PC-9 (cell line): Measurements from ENCODE around the gene FBXO47. TPM values are rescaled to one million over a fixed set of nuclear protein-coding genes. Genes with fewer than 3 reads are reported as not detected.
A peak's percentile ranks its signal among the peaks of the same experiment; 100 is the strongest.

Experiments
- BruUV-seq: library from RNA; stranded (reverse); fragments of 400-500 nt; replicated peaks from 2 replicates; lab custom pipeline; 2021; lab: Mats Ljungman, UMichigan
- CTCF ChIA-PET: fragments of 300-600 bp; sonication (Branson Sonifier 250); formaldehyde crosslinking; loops from one replicate; lab custom pipeline; 2022; ENCODE audit warnings: antibody characterized with exemption; lab: Charles Lee
- POLR2A ChIA-PET: fragments of 300-600 bp; sonication (Branson Sonifier 250); formaldehyde crosslinking; loops from one replicate; lab custom pipeline; 2022; ENCODE audit warnings: antibody characterized with exemption; ENCODE audit not compliant: unreplicated experiment; lab: Charles Lee
- DNase-seq, 2 experiments: peaks; one replicate each; pipeline versions ENCODE4 v3.0.0 to v3.0.0-alpha.2; 2015 to 2022; ENCODE audit warnings: mixed read lengths in 1 of 2
- H2AFZ ChIP-seq: fragments of 200-600 bp; sonication (generic); 2 replicates; pipeline ENCODE4 v1.8.1; 2017; ENCODE audit warnings: antibody characterized with exemption
- H3F3A ChIP-seq: fragments of 200-600 bp; sonication (generic); 2 replicates; pipeline ENCODE4 v1.8.1; 2017; ENCODE audit warnings: antibody characterized with exemption, mild to moderate bottlenecking, low read depth; ENCODE audit not compliant: insufficient read depth
- H3K27ac ChIP-seq: fragments of 200-600 bp; sonication (generic); 2 replicates; pipeline ENCODE4 v1.6.1; 2016; ENCODE audit warnings: mixed run types
- H3K27me3 ChIP-seq: fragments of 200-600 bp; sonication (generic); 2 replicates; pipeline ENCODE4 v1.6.1; 2016; ENCODE audit warnings: low read depth, mixed run types; ENCODE audit not compliant: insufficient read depth
- H3K36me3 ChIP-seq: fragments of 200-600 bp; sonication (generic); 2 replicates; pipeline ENCODE4 v1.6.1; 2016; ENCODE audit warnings: low read depth, mixed run types
- H3K4me1 ChIP-seq: fragments of 200-600 bp; sonication (generic); replicated peaks from 2 replicates; pipeline ENCODE4 v1.6.1; 2016; ENCODE audit warnings: mixed run types; ENCODE audit not compliant: insufficient read depth
- H3K4me2 ChIP-seq: fragments of 200-600 bp; sonication (generic); 2 replicates; pipeline ENCODE4 v1.6.1; 2017; ENCODE audit warnings: mixed run types
- H3K4me3 ChIP-seq: fragments of 200-600 bp; sonication (generic); 2 replicates; pipeline ENCODE4 v1.6.1; 2016; ENCODE audit warnings: mixed run types
- H3K79me2 ChIP-seq: fragments of 200-600 bp; sonication (generic); 2 replicates; pipeline ENCODE4 v1.6.1; 2017; ENCODE audit warnings: low read depth, mixed run types
- H3K9me2 ChIP-seq: fragments of 200-600 bp; sonication (generic); 2 replicates; pipeline ENCODE4 v1.8.1; 2017; ENCODE audit warnings: mild to moderate bottlenecking; ENCODE audit not compliant: insufficient read depth
- H3K9me3 ChIP-seq: fragments of 200-600 bp; sonication (generic); 2 replicates; pipeline ENCODE4 v1.8.1; 2016; ENCODE audit warnings: low read depth; ENCODE audit not compliant: insufficient read depth
- H4K20me1 ChIP-seq: fragments of 200-600 bp; sonication (generic); 2 replicates; pipeline ENCODE4 v1.8.1; 2017; ENCODE audit not compliant: insufficient read depth
- CTCF ChIP-seq: fragments of 200-600 bp; sonication (generic); conservative IDR thresholded peaks from 2 replicates; pipeline ENCODE4 v1.6.1; 2017; ENCODE audit warnings: mixed run types, antibody characterized with exemption, mild to moderate bottlenecking, moderate library complexity
- EZH2 ChIP-seq: fragments of 200-600 bp; sonication (generic); IDR thresholded peaks from 2 replicates; pipeline ENCODE4 v1.8.0; 2017; ENCODE audit warnings: antibody characterized with exemption, low read depth
- intact Hi-C: fragments of 100-400 bp; cut with micrococcal nuclease; formaldehyde crosslinking; loops from one replicate; pipeline ENCODE4 v1.10.0; 2022; ENCODE audit not compliant: unreplicated experiment
- total RNA-seq: library from RNA; stranded (reverse); gene quantifications from 2 replicates; pipeline ENCODE4 v1.2.3, GENCODE V29; 2021

Gene FBXO47
- total RNA-seq, 1 experiment from 2014 or later: not detected

GRCh38 chr17:39002991-39003715 lies 36.0 kb upstream of the FBXO47 start:
- H2AFZ ChIP-seq: 0 out of 2 replicates have a peak overlapping the region, but pooled peaks have one; percentile 30

DNA sequence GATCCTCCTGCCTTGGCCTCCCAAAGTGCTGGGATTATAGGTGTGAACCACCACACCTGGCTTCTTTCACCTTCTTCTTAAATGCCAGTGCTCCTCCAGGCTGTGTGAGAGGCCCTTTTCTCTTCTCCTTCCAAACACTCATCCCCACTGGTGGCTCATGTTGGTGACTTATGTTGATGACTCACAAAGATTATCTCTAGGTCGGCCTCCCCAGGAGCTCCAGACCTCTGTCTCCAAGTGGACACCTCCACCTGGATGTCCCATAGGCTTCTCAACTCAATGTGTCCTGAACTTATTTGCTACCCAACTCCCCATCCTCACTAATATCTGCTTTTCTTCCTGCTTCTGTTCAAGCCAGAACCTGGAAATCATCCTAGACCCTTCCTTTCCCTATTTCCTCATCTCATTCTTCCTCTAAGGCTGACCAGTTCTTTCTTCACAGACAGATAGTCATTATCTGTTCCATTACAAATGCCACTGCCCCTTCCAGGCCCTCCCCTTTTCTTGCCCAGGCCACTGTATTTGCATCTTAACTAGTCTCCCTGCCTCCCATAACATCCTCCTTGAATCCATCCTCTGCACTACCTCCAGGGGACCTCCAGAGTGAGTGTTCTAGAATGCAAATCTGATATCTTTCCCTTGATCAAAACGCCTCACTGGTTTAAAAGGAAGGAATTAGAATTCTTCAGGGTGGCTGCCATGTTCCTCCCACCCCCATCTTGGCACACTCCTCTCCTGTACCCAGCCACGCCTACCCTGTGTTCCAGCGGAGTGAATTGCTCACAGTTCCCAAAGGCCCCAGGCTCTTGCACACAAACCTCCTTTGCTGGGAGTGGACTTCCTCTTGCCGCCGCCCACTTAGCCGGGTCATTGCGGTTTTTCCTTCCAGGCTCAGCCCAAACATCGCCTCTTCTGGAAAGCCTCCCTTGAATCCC lies 34.8 kb upstream of the FBXO47 start:
- no TSS peak for BruUV-seq
- Histone ChIP-seq H4K20me1 (no peaks in the 10 kb centered on the region), H3K27ac (peak overlapping the region; percentile 24), H3K36me3 (no peaks in the 10 kb centered on the region), H3K27me3 (no peaks in the 10 kb centered on the region), H3K9me3 (peaks cover 7% of the 10 kb centered on the region; the same call in 1 of the 2 replicates), H3F3A (peaks cover 33% of the 10 kb centered on the region), H2AFZ (0 out of 2 replicates have a peak overlapping the region, but pooled peaks have one; percentile 30), H3K4me2 (peak overlapping the region; percentile 69), H3K79me2 (no peaks in the 10 kb centered on the region), H3K4me1 (peaks cover 18% of the 10 kb centered on the region), H3K4me3 (0 out of 2 replicates have a peak overlapping the region, but pooled peaks have one; percentile 23), H3K9me2 (no peaks in the 10 kb centered on the region)
- TF ChIP-seq CTCF (no peak), EZH2 (no peak)
- ChIA-PET POLR2A (no interaction called here), CTCF (interaction anchor here (0.6 kb wide), 1 partner anchor 119 kb away, joined by 5 read pairs; no protein-coding TSS in a partner anchor)
- peak; percentile 81 to 86 for DNase-seq
- intact Hi-C loops: loop anchor here (5.0 kb wide), 1 partner anchor 35 kb away; no protein-coding TSS in a partner anchor

More at GRCh38 chr17:39002991-39003715, 36.0 kb upstream of the FBXO47 start:
- no peak for DNase-seq
- Histone ChIP-seq H3K4me2 (peak overlapping the region; percentile 69), H3K4me3 (no peak overlapping the region), H3K4me1 (peaks cover 18% of the 10 kb centered on the region), H3K27me3 (no peaks in the 10 kb centered on the region), H3F3A (peaks cover 33% of the 10 kb centered on the region), H3K27ac (no peak overlapping the region), H4K20me1 (no peaks in the 10 kb centered on the region), H3K9me2 (no peaks in the 10 kb centered on the region), H3K36me3 (no peaks in the 10 kb centered on the region), H3K9me3 (0 out of 2 replicates have a peak, but pooled peaks cover 3% of the 10 kb centered on the region), H3K79me2 (no peaks in the 10 kb centered on the region)
- intact Hi-C loops: loop anchor here (5.0 kb wide), 1 partner anchor 34 kb away; no protein-coding TSS in a partner anchor
- TF ChIP-seq CTCF (no peak), EZH2 (no peak)
- no TSS peak for BruUV-seq
- CTCF ChIA-PET: interaction anchor here (0.6 kb wide), 1 partner anchor 15 kb away, joined by 5 read pairs; no protein-coding TSS in a partner anchor
- POLR2A ChIA-PET: no interaction called here

- Histone ChIP-seq H3K9me2 (no peaks in the 10 kb centered on the region), H3K27ac (no peak overlapping the region), H3K79me2 (no peaks in the 10 kb centered on the region), H2AFZ (no peak overlapping the region), H3K36me3 (no peaks in the 10 kb centered on the region), H3K27me3 (no peaks in the 10 kb centered on the region), H4K20me1 (no peaks in the 10 kb centered on the region), H3K4me3 (no peak overlapping the region), H3K4me2 (no peak overlapping the region), H3F3A (peaks cover 33% of the 10 kb centered on the region), H3K9me3 (peaks cover 19% of the 10 kb centered on the region), H3K4me1 (peaks cover 18% of the 10 kb centered on the region)
- intact Hi-C loops: loop anchor here (5.0 kb wide), 1 partner anchor 37 kb away; no protein-coding TSS in a partner anchor
- CTCF ChIA-PET: no interaction called here
- no peak for TF ChIP-seq EZH2
- no peak for TF ChIP-seq CTCF
- no peak for DNase-seq
- POLR2A ChIA-PET: interaction anchor here (0.6 to 0.7 kb wide), 2 partner anchors 29 to 1779 kb away, joined by 4 to 6 read pairs; no protein-coding TSS in a partner anchor
- BruUV-seq: no TSS peak
Observed at GRCh38 chr17:39000021-39000601, 32.9 kb upstream of the FBXO47 start.
